ENCODE results near the gene CDKAL1.

DNA sequence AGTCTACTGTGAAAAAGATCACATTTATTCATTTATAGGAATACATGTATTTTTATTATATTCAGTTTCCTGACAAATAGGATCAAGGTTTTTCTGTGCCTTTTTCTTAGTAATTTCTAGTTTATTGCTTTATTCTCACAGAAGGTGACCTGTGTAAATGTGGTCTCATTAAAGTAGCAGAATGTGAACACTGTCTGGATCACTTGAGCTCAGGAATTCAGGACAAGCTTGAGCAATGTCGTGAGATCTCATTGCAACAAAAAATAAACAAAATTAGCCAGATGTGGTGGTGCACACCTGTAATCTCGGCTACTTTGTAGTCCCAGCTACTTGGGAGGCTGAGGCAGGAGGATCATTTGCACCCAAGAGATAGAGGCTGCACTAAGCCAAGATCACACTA, 516.7 kb downstream of the CDKAL1 start:
- TF ChIP-seq, protein P1, sequence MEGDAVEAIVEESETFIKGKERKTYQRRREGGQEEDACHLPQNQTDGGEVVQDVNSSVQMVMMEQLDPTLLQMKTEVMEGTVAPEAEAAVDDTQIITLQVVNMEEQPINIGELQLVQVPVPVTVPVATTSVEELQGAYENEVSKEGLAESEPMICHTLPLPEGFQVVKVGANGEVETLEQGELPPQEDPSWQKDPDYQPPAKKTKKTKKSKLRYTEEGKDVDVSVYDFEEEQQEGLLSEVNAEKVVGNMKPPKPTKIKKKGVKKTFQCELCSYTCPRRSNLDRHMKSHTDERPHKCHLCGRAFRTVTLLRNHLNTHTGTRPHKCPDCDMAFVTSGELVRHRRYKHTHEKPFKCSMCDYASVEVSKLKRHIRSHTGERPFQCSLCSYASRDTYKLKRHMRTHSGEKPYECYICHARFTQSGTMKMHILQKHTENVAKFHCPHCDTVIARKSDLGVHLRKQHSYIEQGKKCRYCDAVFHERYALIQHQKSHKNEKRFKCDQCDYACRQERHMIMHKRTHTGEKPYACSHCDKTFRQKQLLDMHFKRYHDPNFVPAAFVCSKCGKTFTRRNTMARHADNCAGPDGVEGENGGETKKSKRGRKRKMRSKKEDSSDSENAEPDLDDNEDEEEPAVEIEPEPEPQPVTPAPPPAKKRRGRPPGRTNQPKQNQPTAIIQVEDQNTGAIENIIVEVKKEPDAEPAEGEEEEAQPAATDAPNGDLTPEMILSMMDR (conservative IDR thresholded peaks at IDR 0.05; ENCODE audit: low read length), result no peak
- TF ChIP-seq EZH2phosphoT487 (IDR thresholded peaks at IDR 0.05; ENCODE audit: borderline replicate concordance), result no peak
